Nasal cavity respiratory epithelium epithelial cell of viscerocranial mucosa (primary cell): Measurements from ENCODE around the gene PARP12. TPM values are rescaled to one million over a fixed set of nuclear protein-coding genes. Genes with fewer than 3 reads are reported as not detected.

Experiments
- total RNA-seq: library from RNA; depleted of rRNA; stranded (reverse); fragments of >200 nt; gene quantifications from 2 replicates; pipeline ENCODE4 v1.2.3, GENCODE V29; 2014

Gene PARP12
- 17.4 and 46.3 TPM in 2 replicates for total RNA-seq

GRCh38 chr7:140062528-140063299, at the start of gene PARP12:
TSS of gene PARP12 (minus strand) at chr7:140062951. CDS start at chr7:140062847, 104 bp downstream.

Other genes with a start within 250 kb of the PARP12 start
- gene TBXAS1, start 233.7 kb downstream of the PARP12 start, total RNA-seq = under 0.01 and 1.3 TPM in 2 replicates
- 29.0 and 30.8 TPM in 2 replicates for gene KDM7A, start 114.0 kb upstream of the PARP12 start, total RNA-seq